Sigmoid colon (tissue), 7 donors: ENCODE data around the gene TAS2R20. TPM values are rescaled to one million over a fixed set of nuclear protein-coding genes. Genes with fewer than 3 reads are reported as not detected.

Experiments used
- DNase-seq: peaks from one replicate; pipeline ENCODE4 v3.0.0-alpha.2; 2019
- H3K27ac ChIP-seq, 4 donors: fragments of 200-600 bp; sonication (generic); one replicate each; pipeline ENCODE4 v1.5.1; 2016 to 2019; ENCODE audit warnings: mild to moderate bottlenecking in 1 of 4
- H3K27me3 ChIP-seq, 3 donors: fragments of 200-600 bp; sonication (generic); one replicate each; pipeline ENCODE4 v1.5.1; 2019; ENCODE audit warnings: mild to moderate bottlenecking in 1 of 3
- H3K36me3 ChIP-seq, 4 donors: fragments of 200-600 bp; sonication (generic); one replicate each; pipeline ENCODE4 v1.5.1; 2016 to 2019
- H3K4me1 ChIP-seq, 4 donors: fragments of 200-600 bp; sonication (generic); one replicate each; pipeline ENCODE4 v1.5.1; 2017 to 2019
- H3K4me3 ChIP-seq, 4 donors: fragments of 200-600 bp; sonication (generic); one replicate each; pipeline ENCODE4 v1.5.1; 2017 to 2019; ENCODE audit warnings: mild to moderate bottlenecking in 2 of 4, moderate library complexity in 1 of 4
- H3K9me3 ChIP-seq, 4 donors: fragments of 200-600 bp in 3 of 4; sonication (generic) in 3 of 4; one replicate each; pipeline versions ENCODE4 v1.5.1 to v1.6.1; 2013 to 2019
- CTCF ChIP-seq, 4 experiments: fragments of 450-650 bp in 3 of 4; fragments of 200-600 bp in 1 of 4; IDR thresholded peaks; one replicate each; pipeline ENCODE4 v1.5.1; 2016 to 2019; ENCODE audit warnings: antibody characterized with exemption in 4 of 4, mild to moderate bottlenecking in 3 of 4, moderate library complexity in 2 of 4
- EP300 ChIP-seq, 4 donors: sonication (generic); formaldehyde crosslinking; IDR thresholded peaks; one replicate each; pipeline ENCODE4 v1.6.1; 2017; ENCODE audit warnings: antibody characterized with exemption in 4 of 4
- POLR2A ChIP-seq, 2 donors: fragments of 450-650 bp; IDR thresholded peaks; one replicate each; pipeline ENCODE4 v1.6.1; 2016; ENCODE audit warnings: antibody characterized with exemption in 2 of 2, mild to moderate bottlenecking in 2 of 2, moderate library complexity in 2 of 2
- POLR2AphosphoS5 ChIP-seq, 4 donors: sonication (generic); formaldehyde crosslinking; IDR thresholded peaks; one replicate each; pipeline ENCODE4 v1.6.1; 2017; ENCODE audit warnings: antibody characterized with exemption in 4 of 4
- WGBS, 2 donors: extraction: QIAGEN DNeasy Blood & Tissue Kit; methylation state at CpG; one replicate each; pipeline ENCODE4 v1.1.7; 2013; 5-methylcytosine and 5-hydroxymethylcytosine counted together
- intact Hi-C: fragments of 100-400 bp; cut with DNase I; formaldehyde crosslinking; loops from one replicate; pipeline ENCODE4 v1.15.1; 2023
- polyA plus RNA-seq, 3 donors: library from polyadenylated mRNA; stranded (reverse); fragments of 200-250 nt; gene quantifications; one replicate each; pipeline ENCODE4 v1.2.3, GENCODE V29; 2013
- total RNA-seq, 4 donors: library from RNA; depleted of rRNA; stranded (reverse); fragments of >200 nt; gene quantifications; one replicate each; pipeline ENCODE4 v1.1.0, GENCODE V29; 2016
- donor health status: healthy with polysubstance abuse.
- donor health status: Bipolar disorder and iron deficiency.
- donor health status: healthy.

Gene TAS2R20
- total and polyA plus RNA-seq, 7 donors = 0.50 to 6.4 (median 3.5) TPM; not detected in 2

DNA sequence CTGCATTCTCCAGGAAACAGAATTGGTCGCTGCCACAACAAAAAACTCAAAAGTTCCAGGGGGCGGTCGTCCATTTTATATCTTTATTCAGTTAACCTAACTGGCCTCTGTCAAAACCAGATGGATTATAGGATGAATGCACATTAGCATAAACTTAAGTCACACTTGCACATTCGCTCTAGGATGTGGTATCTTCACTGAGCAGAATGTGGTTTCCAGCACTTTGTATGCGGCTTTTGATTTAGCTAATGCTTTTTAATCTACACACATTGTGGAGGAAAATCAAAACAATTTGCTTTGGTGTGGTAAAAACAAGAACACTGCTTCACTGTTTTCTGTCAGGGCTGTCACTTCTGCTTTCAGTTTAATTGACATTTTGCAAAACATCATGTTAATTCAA, 15.9 kb downstream of the TAS2R20 start:
- Histone ChIP-seq H3K9me3 (no peaks in the 10 kb centered on the region), H3K27ac (no peak overlapping the region), H3K27me3 (no peaks in the 10 kb centered on the region), H3K36me3 (no peaks in the 10 kb centered on the region), H3K4me1 (no peaks in the 10 kb centered on the region), H3K4me3 (no peak overlapping the region)
- TF ChIP-seq POLR2AphosphoS5 (IDR thresholded peaks at IDR 0.05) = no peak
- TF ChIP-seq POLR2A (IDR thresholded peaks at IDR 0.05) = no peak
- 61 to 88% methylated on average over 5 of the region's 5 CpGs for WGBS, 2 donors
- no peak for DNase-seq
- intact Hi-C loops = no loop called here

- no peak for DNase-seq
- H3K36me3 ChIP-seq = no peaks in the 10 kb centered on the region
- TF ChIP-seq CTCF (IDR thresholded peaks at IDR 0.05) (no peak), EP300 (IDR thresholded peaks at IDR 0.05) (no peak), POLR2AphosphoS5 (IDR thresholded peaks at IDR 0.05) (no peak), POLR2A (IDR thresholded peaks at IDR 0.05) (no peak)
- no peaks in the 10 kb centered on the region for H3K27me3 ChIP-seq
- no peak overlapping the region for H3K27ac ChIP-seq
- no peaks in the 10 kb centered on the region for H3K9me3 ChIP-seq
- H3K4me1 ChIP-seq = no peaks in the 10 kb centered on the region
- intact Hi-C loops = no loop called here
- WGBS, 2 donors = 94 to 96% methylated on average over 3 of the region's 3 CpGs
- H3K4me3 ChIP-seq = no peak overlapping the region
Observed at GRCh38 chr12:10974965-10975364, 23.1 kb downstream of the TAS2R20 start.

DNA sequence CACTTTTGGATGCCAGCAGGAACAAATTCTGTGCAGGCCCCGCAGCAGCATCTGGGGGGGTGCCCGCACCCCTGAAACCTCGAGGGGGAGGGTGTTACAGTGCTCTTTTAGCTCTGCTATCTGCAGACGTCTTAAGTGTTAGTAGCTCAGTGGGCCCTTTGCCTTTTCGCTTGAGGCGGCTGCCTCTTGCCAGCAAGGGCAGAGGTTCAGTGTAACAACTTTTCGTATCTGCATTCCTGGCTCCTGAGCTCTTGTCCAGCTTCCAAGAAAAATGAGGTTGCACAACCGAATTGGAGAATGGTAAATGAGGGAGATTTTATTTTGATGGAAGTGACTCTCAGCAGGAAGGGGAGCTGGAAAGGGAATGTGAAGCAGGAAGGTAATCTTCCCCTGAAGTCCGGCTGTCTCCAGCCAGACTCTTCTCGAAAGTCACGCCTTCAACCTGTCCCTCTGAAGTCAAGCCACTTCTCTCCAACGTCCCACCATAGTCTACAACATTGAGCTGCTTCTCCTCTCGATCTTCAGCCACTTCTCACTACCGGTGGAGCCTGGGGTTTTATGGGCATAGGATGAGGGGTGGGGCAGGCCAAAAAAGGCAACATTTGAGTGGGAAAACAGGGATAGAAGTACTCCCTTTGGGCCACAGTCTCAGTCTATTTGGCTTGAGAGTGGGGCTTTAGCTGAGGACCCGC, 29.2 kb downstream of the TAS2R20 start:
- Histone ChIP-seq H3K4me3 (no peak overlapping the region), H3K36me3 (no peaks in the 10 kb centered on the region), H3K9me3 (no peaks in the 10 kb centered on the region), H3K27ac (no peak overlapping the region), H3K4me1 (no peaks in the 10 kb centered on the region), H3K27me3 (no peaks in the 10 kb centered on the region)
- no peak for DNase-seq
- TF ChIP-seq CTCF (IDR thresholded peaks at IDR 0.05) (no peak), EP300 (IDR thresholded peaks at IDR 0.05) (no peak), POLR2A (IDR thresholded peaks at IDR 0.05) (no peak), POLR2AphosphoS5 (IDR thresholded peaks at IDR 0.05) (no peak)
- intact Hi-C loops = no loop called here
- 91 to 92% methylated on average over 15 of the region's 15 CpGs for WGBS, 2 donors

DNA sequence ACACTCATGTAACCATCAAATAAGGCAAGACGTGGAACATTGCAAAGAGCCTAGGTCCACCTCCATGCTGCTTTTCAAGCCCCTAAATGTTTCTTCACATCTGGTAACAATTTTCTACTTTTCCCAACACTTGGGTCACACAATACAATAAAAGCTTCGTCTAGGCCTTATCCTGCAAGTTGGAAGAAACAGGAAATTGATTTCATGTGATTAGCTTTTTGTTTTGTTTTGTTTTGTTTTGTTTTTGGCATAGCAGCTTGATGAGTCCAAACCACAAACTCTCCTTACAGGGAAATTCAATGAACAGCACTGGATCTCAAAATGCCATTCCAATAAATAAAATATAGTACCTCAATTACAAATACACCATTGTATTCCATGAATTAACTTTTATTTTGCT, 30.7 kb downstream of the TAS2R20 start:
- Histone ChIP-seq H3K27me3 (no peaks in the 10 kb centered on the region), H3K27ac (no peak overlapping the region), H3K4me1 (no peaks in the 10 kb centered on the region), H3K9me3 (no peaks in the 10 kb centered on the region), H3K4me3 (no peak overlapping the region), H3K36me3 (no peaks in the 10 kb centered on the region)
- intact Hi-C loops = no loop called here
- no peak for DNase-seq
- TF ChIP-seq EP300 (IDR thresholded peaks at IDR 0.05) (no peak), POLR2A (IDR thresholded peaks at IDR 0.05) (no peak), CTCF (IDR thresholded peaks at IDR 0.05) (no peak), POLR2AphosphoS5 (IDR thresholded peaks at IDR 0.05) (no peak)
- WGBS, 2 donors = 69 to 76% methylated on average over 2 of the region's 2 CpGs

DNA sequence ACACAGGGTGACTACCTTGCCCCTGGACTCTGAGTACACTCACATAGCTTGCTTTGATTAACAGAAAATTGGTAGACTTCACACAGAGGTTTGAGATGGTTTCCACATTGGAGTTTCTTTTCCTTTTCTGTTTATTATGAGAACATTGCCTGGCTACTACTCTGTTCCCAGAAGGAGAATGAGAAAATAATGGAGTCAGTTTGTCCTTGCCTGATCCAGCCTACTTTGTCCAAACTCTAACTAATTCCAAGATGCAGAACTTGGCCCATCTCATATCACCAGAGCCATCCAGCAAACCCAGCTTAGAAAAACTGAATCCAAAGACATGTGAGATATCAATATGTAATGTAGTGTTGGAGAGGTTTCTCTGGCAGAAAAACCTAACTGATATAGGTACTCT, 31.8 kb downstream of the TAS2R20 start:
- intact Hi-C loops = no loop called here
- TF ChIP-seq POLR2AphosphoS5 (IDR thresholded peaks at IDR 0.05) = no peak
- no peak for TF ChIP-seq EP300 (IDR thresholded peaks at IDR 0.05)
- TF ChIP-seq POLR2A (IDR thresholded peaks at IDR 0.05) = no peak
- TF ChIP-seq CTCF (IDR thresholded peaks at IDR 0.05) = no peak
- Histone ChIP-seq H3K27me3 (no peaks in the 10 kb centered on the region), H3K9me3 (no peaks in the 10 kb centered on the region), H3K27ac (no peak overlapping the region), H3K4me1 (no peaks in the 10 kb centered on the region), H3K36me3 (no peaks in the 10 kb centered on the region), H3K4me3 (no peak overlapping the region)
- no peak for DNase-seq
